PC-3 (cell line): ENCODE results near the gene HSF2BP. TPM values are rescaled to one million over a fixed set of nuclear protein-coding genes. Genes with fewer than 3 reads are reported as not detected.
A peak's percentile ranks its signal among the peaks of the same experiment; 100 is the strongest.
"Not testable (repeated sequence)": the region's sequence is repeated elsewhere in the genome, so short reads cannot be mapped to it uniquely, and the experiment has no call there.

Source experiments
- ATAC-seq: fragments of 200-7000 bp; cut with Tn5 transposase; 2 replicates; pipeline ENCODE4 v1.9.1; 2020; ENCODE audit warnings: mild to moderate bottlenecking, moderate library complexity
- BruUV-seq: library from RNA; stranded (reverse); fragments of 400-500 nt; replicated peaks from 2 replicates; lab custom pipeline; 2021; lab: Mats Ljungman, UMichigan
- CTCF ChIA-PET: fragments of 300-600 bp; sonication (Branson Sonifier 250); formaldehyde crosslinking; loops from one replicate; lab custom pipeline; 2022; ENCODE audit warnings: antibody characterized with exemption; lab: Charles Lee
- POLR2A ChIA-PET: fragments of 300-600 bp; sonication (Branson Sonifier 250); formaldehyde crosslinking; loops from one replicate; lab custom pipeline; 2022; ENCODE audit warnings: antibody characterized with exemption; ENCODE audit not compliant: unreplicated experiment; lab: Charles Lee
- DNase-seq: peaks from one replicate; pipeline ENCODE4 v3.0.0-alpha.2; 2015
- H2AFZ ChIP-seq: fragments of 300-600 bp; sonication (generic); 2 replicates; pipeline ENCODE4 v1.6.0; 2016; ENCODE audit warnings: antibody characterized with exemption, low read length
- H3F3A ChIP-seq: fragments of 300-600 bp; sonication (generic); one replicate; pipeline ENCODE4 v1.6.0; 2017; ENCODE audit warnings: antibody characterized with exemption, low read length, control low read depth, mild to moderate bottlenecking; ENCODE audit not compliant: unreplicated experiment
- H3K27ac ChIP-seq: fragments of 300-600 bp; sonication (generic); 2 replicates; pipeline ENCODE4 v1.5.1; 2016; ENCODE audit warnings: mild to moderate bottlenecking, low read length
- H3K27me3 ChIP-seq: fragments of 300-600 bp; sonication (generic); 2 replicates; pipeline ENCODE4 v1.6.1; 2016; ENCODE audit warnings: low read length, mixed read lengths
- H3K36me3 ChIP-seq: fragments of 300-600 bp; sonication (generic); 2 replicates; pipeline ENCODE4 v1.6.1; 2016; ENCODE audit warnings: low read depth, mixed run types, low read length, mixed read lengths
- H3K4me1 ChIP-seq: fragments of 300-600 bp; sonication (generic); 2 replicates; pipeline ENCODE4 v1.5.1; 2016; ENCODE audit warnings: low read length; ENCODE audit not compliant: insufficient read depth
- H3K4me2 ChIP-seq: fragments of 300-600 bp; sonication (generic); 2 replicates; pipeline ENCODE4 v1.6.0; 2016; ENCODE audit warnings: low read length
- H3K4me3 ChIP-seq: fragments of 300-600 bp; sonication (generic); 2 replicates; pipeline ENCODE4 v1.5.1; 2016; ENCODE audit warnings: mild to moderate bottlenecking, low read length, mixed read lengths
- H3K79me2 ChIP-seq: fragments of 300-600 bp; sonication (generic); 2 replicates; pipeline ENCODE4 v1.6.1; 2017; ENCODE audit warnings: low read length, mixed read lengths
- H3K9ac ChIP-seq: fragments of 300-600 bp; sonication (generic); 2 replicates; pipeline ENCODE4 v1.6.0; 2016; ENCODE audit warnings: mild to moderate bottlenecking, low read length
- H3K9me2 ChIP-seq: fragments of 300-600 bp; sonication (generic); replicated peaks from 2 replicates; pipeline ENCODE4 v1.6.1; 2016; ENCODE audit warnings: mixed run types, low read length, mixed read lengths
- H3K9me3 ChIP-seq: fragments of 300-600 bp; sonication (generic); 2 replicates; pipeline ENCODE4 v1.6.1; 2016; ENCODE audit warnings: low read length, mixed read lengths
- H4K20me1 ChIP-seq: fragments of 300-600 bp; sonication (generic); 2 replicates; pipeline ENCODE4 v1.6.1; 2016; ENCODE audit warnings: low read length, mixed read lengths
- intact Hi-C: fragments of 100-400 bp; cut with micrococcal nuclease; formaldehyde crosslinking; loops from 2 replicates; pipeline ENCODE4 v1.9.0; 2023
- total RNA-seq: library from RNA; depleted of rRNA; stranded (reverse); fragments of >200 nt; gene quantifications from 2 replicates; pipeline ENCODE4 v1.2.3, GENCODE V29; 2014

The HSF2BP gene
- total RNA-seq, 1 experiment from 2014 or later, result 2.4 TPM

DNA sequence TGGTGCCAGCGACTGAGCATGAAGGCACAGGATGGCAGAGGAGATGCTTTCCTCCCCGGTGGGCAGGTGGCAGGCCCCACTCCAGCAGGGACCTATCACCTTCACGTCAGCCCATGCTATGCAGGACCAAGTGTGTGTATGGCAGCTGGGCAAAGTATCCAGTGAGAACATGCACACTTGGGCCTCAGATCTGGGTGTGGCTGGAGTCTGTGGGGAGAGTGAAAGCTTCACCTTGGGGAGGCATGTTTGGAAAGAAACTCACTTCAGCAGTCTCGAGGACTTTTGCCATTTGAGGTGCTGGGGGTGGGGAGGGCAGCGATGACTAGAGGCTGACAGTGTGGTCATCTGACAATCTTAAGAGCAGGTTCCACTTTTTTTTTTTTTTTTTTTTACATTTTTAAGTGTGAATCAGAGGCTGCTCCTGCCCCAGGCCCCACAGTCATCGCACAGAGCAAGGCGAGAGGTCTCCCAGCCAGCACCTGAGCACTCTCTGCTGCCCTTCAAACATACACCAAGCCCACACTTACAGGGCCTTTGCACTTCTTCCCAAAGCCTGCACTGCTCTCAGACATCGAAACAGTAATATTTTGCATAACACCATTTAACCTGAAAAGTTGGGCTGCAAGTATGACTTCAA is 136.7 kb downstream of the HSF2BP start:
- H3K27ac ChIP-seq, H3K4me2 ChIP-seq, BruUV-seq: not testable (repeated sequence)

DNA sequence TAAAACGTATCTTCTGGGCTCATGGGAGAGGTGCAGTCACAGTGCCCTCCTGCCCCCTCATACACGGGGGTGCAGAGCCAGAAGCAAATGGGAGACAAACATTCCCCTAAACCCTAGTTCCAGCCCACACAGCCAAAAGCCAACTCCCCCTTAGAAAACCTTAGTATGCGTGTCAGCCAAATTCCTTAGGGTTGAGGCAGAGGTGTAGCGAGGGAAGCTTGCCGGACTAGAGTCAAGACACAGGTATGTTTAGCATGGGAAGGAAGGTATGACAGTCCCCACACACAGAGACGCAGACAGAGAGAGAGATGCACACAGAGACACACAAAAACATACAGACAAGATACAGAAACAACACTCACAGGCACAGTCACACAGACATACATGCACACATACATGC is 141.6 kb downstream of the HSF2BP start:
- H3F3A ChIP-seq, DNase-seq, H3K27ac ChIP-seq, H3K9me2 ChIP-seq, H3K9ac ChIP-seq, H3K4me1 ChIP-seq, H3K27me3 ChIP-seq, H3K4me2 ChIP-seq, H3K9me3 ChIP-seq, H3K4me3 ChIP-seq, H2AFZ ChIP-seq, BruUV-seq, CTCF ChIA-PET, H3K36me3 ChIP-seq, H4K20me1 ChIP-seq, H3K79me2 ChIP-seq, intact Hi-C loops, POLR2A ChIA-PET: not testable (repeated sequence)
- peak; percentile 54 for ATAC-seq

More for the DNA sequence above, 136.7 kb downstream of the HSF2BP start:
- H3K4me1 ChIP-seq, DNase-seq, H3K9ac ChIP-seq, intact Hi-C loops, H4K20me1 ChIP-seq, CTCF ChIA-PET, H3K4me3 ChIP-seq, H3F3A ChIP-seq, H3K9me3 ChIP-seq, H3K9me2 ChIP-seq, POLR2A ChIA-PET, H3K79me2 ChIP-seq, H3K36me3 ChIP-seq, H3K27me3 ChIP-seq, H2AFZ ChIP-seq: not testable (repeated sequence)
- ATAC-seq, result peak; percentile 69

DNA sequence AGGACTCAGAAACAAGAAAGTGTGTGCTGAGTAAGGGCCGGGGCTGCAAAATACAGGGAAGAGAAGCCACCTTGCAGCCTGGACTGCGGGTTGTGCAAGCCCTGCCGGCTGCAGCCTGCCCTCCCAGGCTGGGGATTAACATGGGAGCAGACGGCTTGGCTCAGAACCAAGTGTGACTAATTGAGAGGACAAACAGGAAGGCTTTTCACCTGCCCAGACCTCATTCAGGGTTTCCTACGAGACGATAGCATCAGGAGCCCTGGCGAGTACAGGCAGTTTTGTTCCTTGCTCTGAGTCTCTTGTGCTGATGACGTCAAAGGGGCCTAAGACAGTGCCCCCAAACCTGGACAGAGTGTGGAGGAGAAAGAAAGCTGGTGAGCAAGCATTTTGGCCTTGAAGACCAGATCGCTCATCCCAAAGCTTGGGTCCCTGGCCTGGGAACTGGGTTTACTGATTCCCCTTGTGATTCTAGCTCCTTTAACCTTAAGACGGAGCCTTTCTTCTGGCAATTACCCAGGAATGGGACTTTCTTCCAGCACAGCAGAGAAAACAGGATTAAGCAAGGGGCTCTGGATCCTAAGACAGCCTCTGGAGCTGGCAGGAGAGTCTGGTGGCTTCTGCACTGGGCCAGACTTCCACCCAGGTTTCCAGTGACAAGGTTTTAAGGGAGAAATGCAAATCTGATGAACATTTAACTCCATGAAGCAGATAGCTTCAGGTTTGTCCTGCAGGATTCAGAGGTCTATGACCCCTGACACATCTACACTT is 142.2 kb downstream of the HSF2BP start:
- H3K9ac ChIP-seq, H2AFZ ChIP-seq, H3F3A ChIP-seq, H3K9me2 ChIP-seq, H3K9me3 ChIP-seq, H3K4me3 ChIP-seq, H3K27me3 ChIP-seq, CTCF ChIA-PET, H3K4me2 ChIP-seq, POLR2A ChIA-PET, BruUV-seq, DNase-seq, H4K20me1 ChIP-seq, intact Hi-C loops, H3K4me1 ChIP-seq, H3K27ac ChIP-seq, H3K36me3 ChIP-seq, H3K79me2 ChIP-seq: not testable (repeated sequence)
- ATAC-seq, result peak; percentile 87

DNA sequence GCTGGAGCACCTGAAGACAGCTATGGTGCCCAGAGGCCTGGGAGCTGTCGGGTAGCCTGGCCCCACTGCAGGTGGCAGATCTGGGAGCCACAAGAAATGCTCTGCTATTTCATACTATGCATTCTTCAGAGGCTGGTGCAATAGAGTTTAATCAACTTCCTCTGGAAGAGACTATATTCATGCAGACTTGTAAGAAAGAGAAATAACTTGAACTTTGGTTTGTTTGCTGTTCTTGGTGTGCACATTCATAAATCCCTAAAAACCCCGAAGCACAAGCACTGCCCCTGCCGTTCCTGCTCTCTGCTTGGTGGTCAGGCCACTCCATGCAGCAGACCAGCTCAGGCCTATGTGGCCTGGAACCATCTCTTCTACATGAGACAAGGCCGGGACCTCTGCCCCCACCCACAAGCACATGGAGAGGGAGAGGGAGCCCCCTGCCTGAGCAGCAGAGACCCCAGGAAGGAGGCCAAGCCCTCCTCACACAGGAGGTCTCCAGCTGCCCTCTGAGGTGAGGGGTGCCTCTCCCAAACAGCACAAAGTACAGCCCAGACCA is 142.9 kb downstream of the HSF2BP start:
- POLR2A ChIA-PET, H3K36me3 ChIP-seq, H3F3A ChIP-seq, H2AFZ ChIP-seq, H3K9me3 ChIP-seq, H3K27me3 ChIP-seq, H3K27ac ChIP-seq, BruUV-seq, H3K4me1 ChIP-seq, DNase-seq, H3K4me3 ChIP-seq, CTCF ChIA-PET, H4K20me1 ChIP-seq, H3K9ac ChIP-seq, H3K79me2 ChIP-seq, intact Hi-C loops, H3K4me2 ChIP-seq, H3K9me2 ChIP-seq: not testable (repeated sequence)
- ATAC-seq, result peak; percentile 33

DNA sequence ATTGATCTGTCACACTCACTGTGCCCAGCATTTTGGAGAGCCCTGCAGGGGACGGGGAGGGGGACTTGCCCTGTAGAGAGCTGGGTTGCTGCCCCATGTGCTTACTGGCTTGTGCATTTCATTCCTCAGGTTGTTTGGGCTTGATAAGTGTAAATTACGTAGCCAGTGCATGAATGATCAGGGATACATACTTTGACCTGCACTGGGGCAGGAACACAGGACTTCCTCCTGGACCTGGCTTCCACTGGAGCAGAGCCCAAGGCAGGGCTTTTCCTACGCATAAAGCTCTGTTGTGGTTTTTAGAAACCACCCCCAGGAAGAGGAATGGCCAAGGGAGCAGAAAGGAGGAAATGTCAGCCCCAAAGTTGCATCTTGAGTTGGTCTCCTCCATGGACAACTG is 144.5 kb downstream of the HSF2BP start:
- not testable (repeated sequence) for ATAC-seq

DNA sequence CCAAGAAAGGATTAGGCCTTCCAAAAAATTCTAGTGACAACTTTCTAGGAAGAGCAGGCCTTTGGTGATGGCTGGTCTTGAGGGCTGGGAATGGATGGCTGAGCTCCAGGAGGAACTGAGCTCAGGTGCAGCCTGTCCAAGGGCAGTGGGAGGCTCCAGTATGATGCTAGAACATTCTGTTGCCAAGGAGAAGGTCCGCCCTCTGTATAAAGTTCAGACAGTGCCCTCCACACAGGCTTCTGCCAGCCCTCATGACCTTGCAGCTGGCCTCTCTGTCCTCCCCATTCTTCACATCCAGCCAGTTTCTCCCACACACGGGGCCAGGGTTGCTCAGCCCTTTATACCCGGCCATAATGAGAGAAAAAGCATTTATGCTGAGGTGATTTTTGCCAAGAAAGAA is 146.3 kb downstream of the HSF2BP start:
- POLR2A ChIA-PET, DNase-seq, intact Hi-C loops: not testable (repeated sequence)

More for the DNA sequence above, 144.5 kb downstream of the HSF2BP start:
- H3K9ac ChIP-seq, BruUV-seq, CTCF ChIA-PET, H3K4me1 ChIP-seq, H3K4me2 ChIP-seq, H3K79me2 ChIP-seq, H4K20me1 ChIP-seq, DNase-seq, H2AFZ ChIP-seq, intact Hi-C loops, H3K36me3 ChIP-seq, H3K9me3 ChIP-seq, POLR2A ChIA-PET, H3K9me2 ChIP-seq, H3K4me3 ChIP-seq, H3K27me3 ChIP-seq, H3F3A ChIP-seq, H3K27ac ChIP-seq: not testable (repeated sequence)

More for the DNA sequence above, 146.3 kb downstream of the HSF2BP start:
- H3F3A ChIP-seq, H2AFZ ChIP-seq, BruUV-seq, H3K4me3 ChIP-seq, H3K36me3 ChIP-seq, H4K20me1 ChIP-seq, H3K4me1 ChIP-seq, H3K27ac ChIP-seq, CTCF ChIA-PET, H3K9ac ChIP-seq, H3K9me2 ChIP-seq, H3K4me2 ChIP-seq, H3K79me2 ChIP-seq, H3K9me3 ChIP-seq, ATAC-seq, H3K27me3 ChIP-seq: not testable (repeated sequence)
